GM18502 (cell line): ENCODE data around the gene IRF1.
"Not testable (repeated sequence)": the region's sequence is repeated elsewhere in the genome, so short reads cannot be mapped to it uniquely, and the experiment has no call there.

Experiments used
- ATAC-seq: cut with Tn5 transposase; IDR thresholded peaks from one replicate; pipeline ENCODE4 v1.9.1; 2021; ENCODE audit warnings: mild to moderate bottlenecking; ENCODE audit not compliant: unreplicated experiment, poor library complexity

Gene IRF1, protein sequence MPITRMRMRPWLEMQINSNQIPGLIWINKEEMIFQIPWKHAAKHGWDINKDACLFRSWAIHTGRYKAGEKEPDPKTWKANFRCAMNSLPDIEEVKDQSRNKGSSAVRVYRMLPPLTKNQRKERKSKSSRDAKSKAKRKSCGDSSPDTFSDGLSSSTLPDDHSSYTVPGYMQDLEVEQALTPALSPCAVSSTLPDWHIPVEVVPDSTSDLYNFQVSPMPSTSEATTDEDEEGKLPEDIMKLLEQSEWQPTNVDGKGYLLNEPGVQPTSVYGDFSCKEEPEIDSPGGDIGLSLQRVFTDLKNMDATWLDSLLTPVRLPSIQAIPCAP

DNA sequence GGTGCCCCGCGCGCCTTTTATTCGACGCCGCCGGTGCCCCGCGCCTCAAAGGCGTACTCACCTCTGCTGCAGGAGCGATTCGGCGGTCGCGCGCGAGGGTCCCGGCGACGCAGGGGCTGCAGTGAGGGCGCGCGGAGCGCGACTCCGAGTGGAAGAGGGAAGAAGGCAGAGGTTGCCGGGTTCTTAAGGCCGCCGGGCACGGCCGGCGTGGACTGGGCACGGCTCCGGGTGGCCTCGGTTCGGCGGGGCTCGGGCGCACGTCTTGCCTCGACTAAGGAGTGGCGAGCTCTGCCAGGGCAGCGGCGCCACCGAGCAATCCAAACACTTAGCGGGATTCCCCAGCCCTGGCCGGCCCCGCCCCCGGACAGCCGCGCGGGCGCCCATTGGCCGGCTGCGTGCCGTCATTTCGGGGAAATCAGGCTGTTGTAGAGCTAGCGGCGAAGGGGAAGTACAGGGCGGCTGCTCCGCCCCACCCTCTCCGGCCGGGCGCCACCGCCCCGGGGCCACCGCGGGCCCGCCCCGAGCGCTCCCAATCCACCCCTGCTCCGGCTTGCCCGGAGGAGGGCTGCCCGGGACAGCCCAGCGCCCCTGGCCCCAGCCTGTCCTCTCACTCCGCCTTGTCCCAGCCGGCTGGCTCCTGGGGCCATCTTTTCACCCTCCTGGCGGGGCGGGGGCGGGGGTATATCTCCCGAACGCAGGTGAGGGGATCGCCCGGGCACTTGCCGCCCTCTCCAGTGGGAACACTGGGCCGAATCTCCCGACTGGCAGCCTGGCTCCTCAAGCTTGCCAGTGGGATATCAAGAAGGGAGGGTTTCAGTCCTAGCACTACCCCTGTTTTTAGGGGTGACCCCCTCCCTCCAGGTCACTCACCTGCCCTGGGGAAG is at the start of gene IRF1:
Gene IRF1 (minus strand): TSS at position 290 of the 884 bp plus-strand sequence. CDS start 1,295 bp downstream, outside the sequence.
- ATAC-seq: peak; percentile 84

DNA sequence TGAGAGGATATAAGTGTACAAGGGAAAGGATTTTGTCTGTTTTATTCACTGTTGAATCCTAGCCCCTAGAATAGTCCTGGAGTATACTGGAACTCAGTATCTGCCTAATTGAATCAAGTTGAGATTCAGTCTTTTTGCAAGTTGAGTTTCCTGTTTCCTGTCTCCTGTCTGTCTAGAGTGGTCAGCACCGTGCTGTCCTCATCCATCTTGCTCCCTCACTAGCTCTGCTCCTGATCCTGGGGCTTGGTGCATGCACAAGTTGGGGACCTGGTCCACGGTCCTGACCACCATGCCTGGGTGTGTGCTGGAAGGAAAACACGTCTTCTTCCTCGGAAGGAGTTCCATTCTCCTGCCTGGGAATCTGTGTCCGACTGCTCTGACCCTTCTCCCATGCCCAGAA is 49.6 kb upstream of the IRF1 start:
- no peak for ATAC-seq

DNA sequence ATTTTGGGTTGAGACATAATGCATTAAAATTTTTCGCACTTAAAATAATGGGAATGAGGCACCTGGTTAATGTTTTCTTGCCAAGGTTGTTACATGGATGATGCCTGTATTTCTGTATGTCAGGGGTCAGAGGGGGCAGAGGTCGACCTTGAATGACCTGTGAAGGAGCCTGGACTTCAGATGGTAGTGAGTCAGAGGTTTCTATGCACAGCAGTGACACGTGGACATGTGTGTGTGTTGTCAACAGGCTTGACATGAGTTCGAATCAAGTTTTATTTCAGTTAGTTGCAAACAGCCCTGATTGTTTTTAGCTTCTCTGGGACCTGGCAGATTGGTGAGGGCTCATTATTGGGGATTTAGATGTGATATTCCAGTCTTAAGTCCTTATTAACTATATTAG is 49.1 kb upstream of the IRF1 start:
- ATAC-seq: no peak

DNA sequence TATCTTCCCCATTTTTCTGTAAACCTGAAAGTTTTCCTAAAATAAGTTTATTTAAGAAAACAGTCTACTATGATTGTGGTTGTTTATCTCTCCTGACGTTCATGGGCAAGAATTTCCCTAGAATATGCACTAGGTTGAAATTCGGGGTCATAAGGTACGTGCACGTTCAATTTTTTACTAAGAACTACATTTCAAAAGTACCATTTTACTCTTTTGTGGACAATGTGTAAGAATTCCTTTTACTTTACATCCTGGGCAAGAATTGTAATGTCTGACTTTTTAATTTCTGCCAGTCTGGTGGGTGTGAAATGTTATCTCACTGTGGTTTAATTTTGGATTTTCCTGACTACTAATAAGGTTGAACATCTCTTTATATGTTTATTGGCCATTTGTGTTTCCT is 40.4 kb upstream of the IRF1 start:
- ATAC-seq: no peak

DNA sequence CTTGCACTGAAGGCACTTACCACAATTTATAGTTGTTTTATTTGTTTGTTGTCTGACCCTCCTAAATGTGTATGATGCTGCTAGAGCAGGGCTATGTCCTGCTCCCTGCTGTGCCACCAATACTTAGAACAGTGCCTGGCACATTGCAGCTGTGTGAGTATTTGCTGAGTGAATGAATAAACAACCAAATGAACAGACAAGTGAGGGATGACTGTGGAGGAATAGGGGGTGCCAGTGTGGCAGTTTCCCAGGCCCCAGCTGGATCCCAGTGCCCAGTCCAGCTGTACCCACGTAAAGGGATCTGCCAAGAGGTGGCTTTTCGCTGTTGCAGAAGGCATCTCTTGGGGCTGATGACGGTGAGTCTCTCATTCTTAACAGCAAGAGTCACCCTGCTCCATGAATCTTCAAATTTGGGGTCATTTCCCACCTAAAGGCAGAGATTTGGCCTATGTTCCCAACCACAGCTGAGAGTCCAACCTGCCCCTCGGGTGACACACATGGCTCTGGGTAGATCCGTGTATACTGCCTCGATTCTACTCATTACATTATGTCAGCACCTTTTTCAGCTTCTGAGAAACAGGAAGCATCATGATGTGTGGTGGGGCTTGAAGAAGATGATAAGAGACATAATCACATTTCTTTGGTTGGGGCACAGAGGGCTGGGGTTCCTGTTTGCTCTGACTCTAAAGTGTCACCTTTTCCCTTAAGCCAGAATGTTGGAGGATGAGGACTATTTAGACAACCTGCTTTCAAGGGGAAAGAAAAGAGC is 38.5 kb upstream of the IRF1 start:
- ATAC-seq: no peak

DNA sequence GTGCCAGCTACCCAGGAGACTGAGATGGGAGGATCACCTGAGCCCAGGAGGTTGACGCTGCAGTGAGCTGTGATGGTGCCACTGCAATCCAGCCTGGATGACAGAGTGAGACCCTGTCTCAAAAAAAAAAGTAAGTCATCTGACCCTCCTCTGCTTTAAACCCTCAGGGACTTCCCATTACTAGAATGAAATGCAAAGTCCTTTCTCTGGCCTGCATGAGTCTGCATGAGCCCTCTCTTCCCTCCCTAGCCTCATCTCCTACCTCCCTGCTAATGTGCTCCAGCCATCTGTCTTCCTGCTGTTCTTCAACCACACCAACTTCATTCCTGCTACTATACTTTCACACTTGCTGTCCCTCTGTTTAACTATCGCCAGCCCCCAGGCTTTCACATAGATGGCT is 37.4 kb upstream of the IRF1 start:
- ATAC-seq: no peak

DNA sequence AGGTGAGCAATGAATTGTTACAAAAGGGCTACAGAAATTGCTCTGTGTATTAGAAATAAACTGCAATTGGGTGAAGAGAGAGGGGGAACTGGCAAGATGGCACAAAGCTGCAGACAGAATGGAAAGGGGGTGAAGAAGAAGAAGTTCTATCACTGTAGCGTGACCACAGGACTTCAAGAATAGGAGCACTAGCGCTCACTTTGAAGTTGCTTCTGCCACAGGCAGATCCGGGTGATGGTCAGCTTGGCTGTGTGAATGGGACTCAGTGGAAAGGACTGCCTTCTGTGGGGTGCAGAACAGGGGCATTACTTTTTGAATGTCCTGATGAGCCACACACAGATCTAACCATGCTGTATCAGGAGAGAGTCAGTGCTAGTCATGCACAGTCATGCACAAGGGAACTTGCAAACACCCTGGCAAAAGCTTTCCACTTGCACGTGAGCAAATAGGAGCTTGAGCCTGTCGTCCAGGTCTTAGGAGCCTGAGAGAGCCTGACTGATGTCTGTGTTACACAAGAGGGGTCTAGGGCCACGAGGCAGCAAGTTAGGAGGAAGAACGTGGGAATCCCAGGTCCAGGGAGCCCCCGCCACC is 36.5 kb upstream of the IRF1 start:
- no peak for ATAC-seq

DNA sequence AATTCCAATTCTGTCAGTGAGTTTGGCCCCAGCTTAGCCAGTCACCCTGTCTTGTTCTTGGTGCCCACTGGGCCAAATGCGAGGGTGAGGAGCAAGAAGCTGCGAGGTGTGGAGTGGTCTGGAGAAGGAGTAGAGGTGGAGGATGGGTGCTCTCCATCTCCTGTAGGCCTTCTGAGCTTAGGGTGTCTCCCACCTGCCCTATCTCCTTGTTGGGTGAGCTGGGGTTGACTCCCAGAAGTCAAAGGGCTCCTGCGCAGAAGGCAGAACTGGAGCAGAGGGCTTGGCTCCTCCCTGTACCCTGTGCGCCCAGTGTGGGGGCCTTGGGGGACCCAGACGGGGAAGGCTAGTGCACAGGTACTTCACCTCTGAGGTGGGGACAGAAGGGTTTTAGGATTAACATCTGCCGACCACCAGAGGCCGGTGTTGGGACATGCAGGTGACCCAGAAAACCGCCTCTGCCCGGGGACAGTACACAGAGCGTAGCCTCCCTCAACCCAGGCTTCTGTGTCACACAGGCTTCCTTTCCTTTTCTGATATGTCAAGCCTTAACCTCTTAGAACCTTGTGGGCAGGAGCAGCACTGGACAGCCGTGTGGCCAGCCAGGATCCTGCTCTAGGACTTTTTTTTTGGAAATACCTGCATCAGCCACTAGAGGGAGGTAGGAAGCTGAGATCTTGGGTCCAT is 35.9 kb upstream of the IRF1 start:
- peak; percentile 35 for ATAC-seq

DNA sequence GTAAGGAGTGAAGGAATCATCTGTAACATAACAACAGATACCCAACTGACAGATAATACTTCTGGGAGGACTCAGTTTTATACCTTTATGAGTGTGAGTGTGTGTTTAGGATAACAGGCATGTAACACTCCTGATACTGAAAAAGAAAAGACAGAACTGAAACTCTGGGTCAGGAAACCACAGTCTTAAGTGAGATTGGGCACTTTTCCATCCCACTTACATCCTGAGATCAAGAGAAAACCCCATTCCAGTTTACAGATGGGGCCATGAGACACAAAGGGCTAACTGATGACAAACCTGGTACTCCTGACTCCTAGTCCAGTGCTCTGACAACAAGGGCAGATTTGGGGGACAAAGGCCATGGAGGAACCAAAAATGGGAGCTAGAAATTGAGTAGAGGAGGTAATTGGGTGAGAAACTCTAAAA is 34.7 kb upstream of the IRF1 start:
- ATAC-seq: peak; percentile 81

DNA sequence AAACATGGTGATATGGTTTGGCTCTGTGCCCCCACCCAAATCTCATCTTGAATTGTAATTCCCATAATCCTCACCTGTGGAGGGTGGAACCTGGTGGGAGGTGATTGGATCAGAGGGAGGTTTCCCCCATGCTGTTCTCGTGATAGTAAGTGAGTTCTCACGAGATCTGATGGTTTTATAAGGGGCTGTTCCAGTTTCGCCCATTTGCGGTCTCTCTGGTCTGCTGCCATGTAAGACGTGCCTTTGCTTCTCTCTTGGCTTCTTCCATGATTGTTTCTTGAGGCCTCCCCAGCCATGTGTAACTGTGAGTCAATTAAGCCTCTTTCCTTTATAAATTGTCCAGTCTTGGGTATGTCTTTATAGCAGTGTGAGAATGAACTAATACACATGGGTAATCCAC is 34.3 kb upstream of the IRF1 start:
- not testable (repeated sequence) for ATAC-seq

DNA sequence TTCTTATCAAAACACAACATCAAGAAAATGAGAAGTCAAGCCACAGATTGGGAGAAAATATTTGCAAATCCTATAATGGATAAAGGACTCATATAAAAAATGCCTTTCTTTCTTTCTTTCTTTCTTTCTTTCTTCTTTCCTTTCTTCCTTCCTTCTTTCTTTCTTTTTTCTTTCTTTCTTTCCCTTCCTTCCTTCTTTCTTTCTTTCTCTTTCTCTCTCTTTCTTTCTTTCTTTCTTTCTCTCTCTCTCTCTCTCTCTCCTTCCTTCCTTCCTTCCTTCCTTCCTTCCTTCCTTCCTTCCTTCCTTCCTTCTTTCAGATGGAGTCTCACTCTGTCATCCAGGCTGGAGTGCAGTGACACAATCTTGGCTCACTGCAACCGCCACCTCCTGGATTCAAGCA is 31.5 kb upstream of the IRF1 start:
- not testable (repeated sequence) for ATAC-seq

DNA sequence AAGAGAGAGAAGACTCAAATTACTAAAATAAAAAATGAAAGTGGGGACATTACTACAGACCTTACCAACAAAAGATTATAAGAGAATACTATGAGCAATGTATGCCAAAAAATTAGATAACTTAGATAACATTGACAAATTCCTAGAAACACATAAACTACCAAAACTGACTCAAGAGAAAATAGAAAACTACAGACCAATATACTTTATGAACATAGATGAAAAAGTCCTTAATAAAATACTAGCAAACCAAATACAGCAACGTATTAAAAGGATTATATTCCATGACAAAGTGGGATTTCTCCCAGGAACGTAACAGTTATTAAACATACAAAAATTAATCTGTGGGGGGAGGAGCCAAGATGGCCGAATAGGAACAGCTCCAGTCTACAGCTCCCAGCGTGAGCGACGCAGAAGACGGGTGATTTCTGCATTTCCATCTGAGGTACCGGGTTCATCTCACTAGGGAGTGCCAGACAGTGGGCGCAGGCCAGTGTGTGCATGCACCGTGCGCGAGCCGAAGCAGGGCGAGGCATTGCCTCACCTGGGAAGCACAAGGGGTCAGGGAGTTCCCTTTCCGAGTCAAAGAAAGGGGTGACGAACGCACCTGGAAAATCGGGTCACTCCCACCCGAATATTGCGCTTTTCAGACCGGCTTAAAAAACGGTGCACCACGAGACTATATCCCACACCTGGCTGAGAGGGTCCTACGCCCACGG is 23.2 kb upstream of the IRF1 start:
- ATAC-seq: not testable (repeated sequence)

DNA sequence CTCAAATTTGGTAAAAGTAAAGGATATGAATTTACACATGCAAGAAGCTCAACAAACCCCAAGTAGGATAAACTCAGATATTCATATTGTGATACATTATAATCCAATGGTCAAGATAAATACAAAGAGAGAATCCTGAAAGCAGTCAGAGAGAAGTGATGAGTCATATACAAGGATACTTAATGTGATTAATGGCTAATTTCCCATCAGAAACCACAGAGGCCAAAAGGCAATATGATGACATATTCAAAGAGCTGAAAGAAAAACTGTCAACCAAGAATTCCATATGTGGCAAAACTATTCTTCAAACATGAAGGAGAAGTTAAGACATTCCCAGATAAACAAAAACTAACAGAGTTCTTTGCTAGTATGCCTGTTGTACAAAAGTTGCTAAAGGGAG is 19.5 kb upstream of the IRF1 start:
- ATAC-seq: no peak

DNA sequence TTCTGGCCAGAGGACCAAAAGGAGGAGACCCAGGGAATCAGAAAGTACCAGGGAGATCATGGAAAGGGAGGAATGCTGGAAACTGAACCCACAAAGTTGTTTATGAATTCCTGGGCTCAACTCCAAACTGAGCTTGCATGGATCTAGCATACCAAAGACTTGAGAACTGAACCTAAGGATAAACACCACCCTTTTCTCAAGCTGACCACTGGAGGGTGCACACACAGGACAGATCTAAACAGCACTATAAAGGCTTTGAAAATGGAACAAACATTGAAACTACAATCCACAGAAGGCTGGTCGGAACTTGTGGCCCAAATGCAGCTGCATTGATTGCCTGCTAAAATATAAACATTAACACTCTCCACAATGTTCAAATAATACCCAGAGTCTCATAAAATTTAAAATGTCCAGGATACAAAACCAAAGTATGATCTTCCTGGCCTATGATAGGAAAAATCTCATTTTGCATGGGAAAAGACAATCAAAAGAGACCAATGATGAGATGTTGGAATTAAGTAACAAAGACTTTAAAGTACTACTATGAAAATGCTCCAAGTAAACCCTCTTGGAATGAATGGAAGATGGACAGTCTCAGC is 15.6 kb upstream of the IRF1 start:
- no peak for ATAC-seq

DNA sequence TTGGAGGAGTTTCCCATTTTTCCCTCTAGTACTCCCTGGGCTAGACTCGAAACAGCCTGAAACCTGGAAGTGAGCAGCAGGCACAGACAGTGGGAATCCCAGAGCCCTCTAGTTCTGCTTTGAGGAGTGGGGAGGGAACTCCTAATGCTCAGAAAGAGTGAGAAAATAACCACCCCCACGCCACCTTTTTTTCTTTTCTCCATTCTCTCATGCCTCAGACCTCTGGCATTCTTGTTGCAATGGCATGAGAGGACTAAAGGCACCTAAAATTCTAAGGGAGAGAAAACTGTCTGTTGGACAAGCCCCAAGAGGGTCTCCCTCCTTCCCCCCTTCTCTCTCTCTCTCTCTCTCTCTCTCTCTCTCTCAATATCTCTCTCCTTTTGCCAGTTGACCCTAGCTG is 15.1 kb upstream of the IRF1 start:
- ATAC-seq: no peak

DNA sequence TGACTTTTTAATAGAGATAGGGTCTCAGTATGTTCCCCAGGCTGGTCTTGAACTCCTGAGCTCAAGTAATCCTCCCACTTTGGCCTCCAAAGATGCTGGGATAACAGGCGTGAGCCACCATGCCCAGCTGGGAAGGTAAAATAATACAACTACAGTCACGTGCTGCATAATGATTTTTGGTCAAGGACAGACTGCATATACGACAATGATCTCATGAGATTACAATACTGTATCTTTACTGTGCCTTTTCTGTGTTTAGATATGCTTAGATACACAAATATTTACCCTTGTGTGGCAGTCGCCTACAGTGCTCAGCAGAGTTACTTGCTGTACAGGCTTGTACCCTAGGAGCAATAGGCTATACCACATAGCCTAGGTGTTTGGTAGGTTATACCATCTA is 14.2 kb upstream of the IRF1 start:
- ATAC-seq: no peak

DNA sequence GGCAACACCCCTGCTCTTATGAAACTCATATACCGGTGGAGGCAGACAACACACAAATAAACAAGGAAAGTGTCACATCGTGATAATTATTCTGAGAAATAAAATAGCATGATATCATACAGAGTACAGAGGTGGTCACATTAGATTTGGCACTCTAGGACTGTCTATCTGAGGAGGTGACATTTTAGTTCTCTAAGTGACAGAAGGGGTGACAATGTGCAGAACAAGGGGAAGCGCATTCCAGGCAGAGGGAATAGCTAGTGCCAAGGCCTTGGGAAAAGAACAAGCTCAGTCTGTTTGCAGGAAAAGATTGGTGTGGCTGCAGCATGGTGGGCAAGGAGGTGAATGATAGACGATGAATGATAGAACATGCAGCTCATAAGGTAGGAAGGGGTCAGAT is 12.7 kb upstream of the IRF1 start:
- no peak for ATAC-seq

DNA sequence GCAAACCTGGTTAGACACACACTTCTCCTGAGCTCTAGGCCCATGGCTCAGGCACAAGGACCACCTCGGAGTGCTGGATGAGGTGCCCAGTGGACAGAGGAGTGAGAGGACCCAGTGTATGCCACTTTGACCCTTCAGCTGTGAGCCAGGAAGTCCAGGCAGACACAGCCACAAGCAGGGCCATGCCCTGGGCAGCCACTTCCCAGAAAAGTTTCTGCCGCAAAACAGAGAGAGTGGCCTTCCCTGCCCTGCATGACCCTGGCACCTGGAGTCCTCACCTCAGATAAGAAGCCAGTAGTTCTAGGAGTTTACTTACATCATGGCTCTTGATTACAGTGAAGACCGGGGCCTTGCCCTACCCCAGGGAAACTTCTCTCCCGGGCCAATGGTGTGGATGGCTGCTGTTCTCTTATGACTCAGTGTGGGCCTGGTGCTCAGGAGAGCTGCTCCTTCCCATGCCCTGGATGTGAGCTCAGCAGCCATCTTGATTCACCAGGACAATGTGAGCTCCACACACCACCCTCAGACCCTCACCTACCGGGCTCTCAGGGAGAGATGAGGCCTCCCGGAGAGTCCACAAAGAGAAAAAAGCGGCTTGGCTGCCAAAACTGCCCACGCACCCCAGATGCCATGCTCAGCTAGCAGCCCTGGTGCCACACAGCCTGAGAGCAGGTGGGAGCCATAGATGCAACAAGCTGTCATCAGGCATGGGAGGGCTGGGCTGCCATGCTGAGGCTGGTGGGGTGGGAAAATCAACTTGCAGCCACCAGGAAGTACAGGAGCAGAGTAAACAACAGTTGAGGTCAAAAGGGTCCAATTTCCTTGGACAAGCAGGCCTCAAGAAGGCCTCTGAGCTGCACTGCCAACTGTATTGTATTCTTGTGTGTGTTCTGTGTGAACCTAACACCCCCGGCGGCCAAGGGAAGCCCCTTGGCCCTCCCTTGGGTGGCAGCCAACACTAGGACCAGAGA is 11.7 kb upstream of the IRF1 start:
- no peak for ATAC-seq
